A673 (cell line): ENCODE measurements around the gene ZC3H12C. TPM values are rescaled to one million over a fixed set of nuclear protein-coding genes. Genes with fewer than 3 reads are reported as not detected.
"Not testable (repeated sequence)": the region's sequence is repeated elsewhere in the genome, so short reads cannot be mapped to it uniquely, and the experiment has no call there.

Source experiments
- BruUV-seq: library from RNA; stranded (reverse); fragments of 400-500 nt; replicated peaks from 2 replicates; lab custom pipeline; 2021; lab: Mats Ljungman, UMichigan
- CTCF ChIA-PET: fragments of 300-600 bp; sonication (Branson Sonifier 250); formaldehyde crosslinking; loops from one replicate; lab custom pipeline; 2022; ENCODE audit warnings: antibody characterized with exemption; lab: Charles Lee
- POLR2A ChIA-PET: fragments of 300-600 bp; sonication (Branson Sonifier 250); formaldehyde crosslinking; loops from one replicate; lab custom pipeline; 2022; ENCODE audit warnings: antibody characterized with exemption; ENCODE audit not compliant: low non-redundant PET; lab: Charles Lee
- DNase-seq: peaks from one replicate; pipeline ENCODE4 v3.0.0-alpha.2; 2015; ENCODE audit warnings: low spot score
- H3K27ac ChIP-seq: fragments of 200-600 bp; sonication (generic); 2 replicates; pipeline ENCODE4 v1.5.1; 2016; ENCODE audit warnings: mixed run types, low read depth, mild to moderate bottlenecking, mixed read lengths, antibody characterized with exemption, low read length; ENCODE audit not compliant: poor library complexity, severe bottlenecking
- H3K27me3 ChIP-seq: fragments of 200-600 bp; sonication (generic); replicated peaks from 2 replicates; pipeline ENCODE4 v1.6.1; 2017; ENCODE audit warnings: mixed run types, low read depth, mild to moderate bottlenecking, mixed read lengths, antibody characterized with exemption, low read length; ENCODE audit not compliant: insufficient read depth, poor library complexity
- H3K36me3 ChIP-seq: fragments of 200-600 bp; sonication (generic); 2 replicates; pipeline ENCODE4 v1.6.1; 2016; ENCODE audit warnings: mixed run types, mild to moderate bottlenecking, mixed read lengths, antibody characterized with exemption, low read length; ENCODE audit not compliant: insufficient read depth, poor library complexity, severe bottlenecking
- H3K4me1 ChIP-seq: fragments of 200-600 bp; sonication (generic); 2 replicates; pipeline ENCODE4 v1.6.1; 2017; ENCODE audit warnings: mixed run types, mild to moderate bottlenecking, mixed read lengths, antibody characterized with exemption, low read length; ENCODE audit not compliant: insufficient read depth, poor library complexity, severe bottlenecking
- H3K4me3 ChIP-seq: fragments of 200-600 bp; sonication (generic); 2 replicates; pipeline ENCODE4 v1.5.1; 2016; ENCODE audit warnings: low read depth, mixed run types, mild to moderate bottlenecking, mixed read lengths, low read length; ENCODE audit not compliant: poor library complexity, severe bottlenecking
- H3K9me3 ChIP-seq: fragments of 200-600 bp; sonication (generic); 2 replicates; pipeline ENCODE4 v1.6.1; 2016; ENCODE audit warnings: mixed run types, low read depth, mild to moderate bottlenecking, mixed read lengths, antibody characterized with exemption, low read length; ENCODE audit not compliant: poor library complexity, severe bottlenecking
- EZH2 ChIP-seq: fragments of 200-600 bp; sonication (generic); IDR thresholded peaks from 2 replicates; pipeline ENCODE4 v1.6.1; 2017; ENCODE audit warnings: borderline replicate concordance, low read depth, mild to moderate bottlenecking, mixed read lengths, antibody characterized with exemption, low read length; ENCODE audit not compliant: poor library complexity, severe bottlenecking
- intact Hi-C: fragments of 100-400 bp; cut with micrococcal nuclease; formaldehyde crosslinking; loops from one replicate; pipeline ENCODE4 v1.10.0; 2022; ENCODE audit not compliant: unreplicated experiment
- total RNA-seq: library from RNA; stranded (reverse); gene quantifications from 2 replicates; pipeline ENCODE4 v1.2.3, GENCODE V29; 2021
- TF ChIP-seq, protein P1 (sequence below): fragments of 300-800, 200-600 bp; sonication (generic); conservative IDR thresholded peaks from 2 replicates; pipeline ENCODE4 v1.5.1; 2017; ENCODE audit warnings: low read depth, mild to moderate bottlenecking, antibody characterized with exemption, low read length, moderate library complexity, mixed read lengths

The ZC3H12C gene
- total RNA-seq, 1 experiment from 2014 or later = 21.7 TPM

GRCh38 chr11:110186867-110187266 is 93.7 kb downstream of the ZC3H12C start:
- Histone ChIP-seq H3K27me3 (no peaks in the 10 kb centered on the region), H3K4me1 (no peaks in the 10 kb centered on the region), H3K4me3 (no peak overlapping the region), H3K9me3 (no peaks in the 10 kb centered on the region), H3K36me3 (no peaks in the 10 kb centered on the region), H3K27ac (no peak overlapping the region)
- intact Hi-C loops = no loop called here
- DNase-seq = no peak
- TF ChIP-seq, protein P1, sequence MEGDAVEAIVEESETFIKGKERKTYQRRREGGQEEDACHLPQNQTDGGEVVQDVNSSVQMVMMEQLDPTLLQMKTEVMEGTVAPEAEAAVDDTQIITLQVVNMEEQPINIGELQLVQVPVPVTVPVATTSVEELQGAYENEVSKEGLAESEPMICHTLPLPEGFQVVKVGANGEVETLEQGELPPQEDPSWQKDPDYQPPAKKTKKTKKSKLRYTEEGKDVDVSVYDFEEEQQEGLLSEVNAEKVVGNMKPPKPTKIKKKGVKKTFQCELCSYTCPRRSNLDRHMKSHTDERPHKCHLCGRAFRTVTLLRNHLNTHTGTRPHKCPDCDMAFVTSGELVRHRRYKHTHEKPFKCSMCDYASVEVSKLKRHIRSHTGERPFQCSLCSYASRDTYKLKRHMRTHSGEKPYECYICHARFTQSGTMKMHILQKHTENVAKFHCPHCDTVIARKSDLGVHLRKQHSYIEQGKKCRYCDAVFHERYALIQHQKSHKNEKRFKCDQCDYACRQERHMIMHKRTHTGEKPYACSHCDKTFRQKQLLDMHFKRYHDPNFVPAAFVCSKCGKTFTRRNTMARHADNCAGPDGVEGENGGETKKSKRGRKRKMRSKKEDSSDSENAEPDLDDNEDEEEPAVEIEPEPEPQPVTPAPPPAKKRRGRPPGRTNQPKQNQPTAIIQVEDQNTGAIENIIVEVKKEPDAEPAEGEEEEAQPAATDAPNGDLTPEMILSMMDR = no peak
- TF ChIP-seq EZH2 = no peak
- POLR2A ChIA-PET = no interaction called here
- CTCF ChIA-PET = no interaction called here
- BruUV-seq = no TSS peak

DNA sequence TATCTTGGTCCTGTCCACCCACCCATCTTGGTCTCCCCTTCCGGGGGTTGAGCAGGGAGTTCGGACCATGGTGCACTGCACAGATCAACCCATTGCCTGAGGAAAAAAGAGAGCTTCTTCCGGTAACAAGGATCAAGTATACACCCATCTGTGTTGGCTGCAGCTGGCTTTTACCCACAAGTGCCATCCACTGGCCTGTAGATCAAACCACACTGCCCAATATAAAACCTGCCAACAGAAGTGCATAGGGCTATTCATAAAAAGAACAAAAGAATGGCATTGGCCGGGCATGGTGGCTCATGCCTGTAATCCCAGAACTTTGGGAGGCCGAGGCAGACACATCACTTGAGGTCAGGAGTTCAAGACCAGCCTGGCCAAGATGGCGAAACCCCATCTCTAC is 94.5 kb downstream of the ZC3H12C start:
- CTCF ChIA-PET = no interaction called here
- POLR2A ChIA-PET = no interaction called here

GRCh38 chr11:110190885-110191284 is 97.7 kb downstream of the ZC3H12C start:
- intact Hi-C loops = no loop called here
- Histone ChIP-seq H3K9me3 (no peaks in the 10 kb centered on the region), H3K27ac (no peak overlapping the region), H3K4me3 (no peak overlapping the region), H3K4me1 (peaks cover 20% of the 10 kb centered on the region), H3K27me3 (no peaks in the 10 kb centered on the region), H3K36me3 (no peaks in the 10 kb centered on the region)
- no TSS peak for BruUV-seq
- ChIA-PET POLR2A (no interaction called here), CTCF (no interaction called here)
- TF ChIP-seq, protein P1 = no peak
- TF ChIP-seq EZH2 = no peak
- DNase-seq = no peak

More for the DNA sequence above, 94.5 kb downstream of the ZC3H12C start:
- no TSS peak for BruUV-seq
- no peaks in the 10 kb centered on the region for H3K4me1 ChIP-seq
- no peak for DNase-seq
- no peaks in the 10 kb centered on the region for H3K36me3 ChIP-seq
- no peaks in the 10 kb centered on the region for H3K27me3 ChIP-seq
- TF ChIP-seq EZH2 = no peak
- TF ChIP-seq, protein P1 = no peak
- no peaks in the 10 kb centered on the region for H3K9me3 ChIP-seq
- no peak overlapping the region for H3K27ac ChIP-seq
- intact Hi-C loops = no loop called here
- H3K4me3 ChIP-seq = no peak overlapping the region

DNA sequence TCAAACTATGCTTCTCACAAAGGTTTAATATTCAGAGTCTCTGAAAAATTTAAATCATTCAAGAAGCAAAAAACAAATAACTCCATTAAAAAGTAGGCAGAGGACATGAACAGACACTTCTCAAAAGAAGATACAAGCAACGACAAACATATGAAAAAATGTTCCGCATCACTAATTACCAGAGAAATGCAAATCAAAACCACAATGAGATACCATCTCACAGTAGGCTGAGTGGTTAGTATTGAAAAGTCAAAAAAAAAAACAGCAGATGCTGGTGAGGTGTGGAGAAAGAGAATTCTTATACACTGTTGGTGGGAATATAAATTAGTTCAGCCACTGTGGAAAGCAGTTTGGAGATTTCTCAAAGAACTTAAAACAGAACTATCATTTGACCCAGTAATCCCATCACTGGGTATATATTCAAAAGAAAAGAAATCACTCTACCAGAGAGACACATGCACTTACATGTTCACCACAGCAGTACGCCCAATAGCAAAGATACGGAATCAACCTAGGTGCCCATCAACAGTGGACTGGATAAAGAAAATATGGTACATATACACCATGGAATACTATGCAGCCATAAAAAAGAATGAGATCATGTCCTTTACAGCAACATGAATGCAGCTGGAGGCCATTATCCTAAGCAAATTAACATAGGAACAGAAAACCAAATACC is 99.6 kb downstream of the ZC3H12C start:
- H3K36me3 ChIP-seq, POLR2A ChIA-PET: not testable (repeated sequence)
- peak; percentile 56 for DNase-seq

DNA sequence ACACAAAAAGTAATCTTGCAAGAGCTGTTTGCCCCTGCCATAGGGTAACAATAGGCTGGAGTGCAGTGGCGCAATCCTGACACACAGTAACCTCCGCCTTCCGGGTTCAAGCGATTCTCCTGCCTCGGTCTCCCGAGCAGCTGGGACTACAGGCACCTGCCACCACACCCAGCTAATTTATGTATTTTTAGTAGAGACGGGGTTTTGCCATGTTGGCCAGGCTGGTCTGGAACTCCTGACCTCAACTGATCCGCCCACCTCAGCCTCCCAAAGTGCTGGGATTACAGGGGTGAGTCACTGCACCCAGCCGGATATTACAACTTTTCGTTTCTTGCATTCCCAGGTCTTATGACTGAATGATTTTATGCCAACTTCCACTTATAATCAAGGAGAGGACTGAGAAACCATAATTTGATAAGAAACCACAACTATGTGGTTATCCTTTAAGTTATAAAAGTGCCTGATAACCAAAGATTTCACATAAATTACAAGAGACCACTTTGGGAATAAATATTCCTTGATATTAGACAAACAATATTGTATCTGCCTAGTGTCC is 101.1 kb downstream of the ZC3H12C start:
- BruUV-seq, H3K27ac ChIP-seq, H3K36me3 ChIP-seq, H3K4me3 ChIP-seq, H3K27me3 ChIP-seq, POLR2A ChIA-PET, H3K9me3 ChIP-seq, intact Hi-C loops: not testable (repeated sequence)
- CTCF ChIA-PET = interaction anchor here (0.6 kb wide), 1 partner anchor 133 kb away, joined by 3 read pairs; no protein-coding TSS in a partner anchor
- DNase-seq = peak; percentile 51
- peaks cover 28% of the 10 kb centered on the region for H3K4me1 ChIP-seq

More for the DNA sequence above, 99.6 kb downstream of the ZC3H12C start:
- H3K27ac ChIP-seq, BruUV-seq, intact Hi-C loops, H3K27me3 ChIP-seq, CTCF ChIA-PET, H3K9me3 ChIP-seq, H3K4me3 ChIP-seq: not testable (repeated sequence)
- peaks cover 22% of the 10 kb centered on the region for H3K4me1 ChIP-seq
